HFFc6 (cell line): ENCODE data around the gene ATP9B. TPM values are rescaled to one million over a fixed set of nuclear protein-coding genes. Genes with fewer than 3 reads are reported as not detected.

ENCODE experiments used
- DNase-seq: peaks from one replicate; pipeline ENCODE4 v3.0.0-alpha.2; 2018
- H3K27ac Mint-ChIP-seq: 2 replicates; pipeline ENCODE4 v1.8.0; 2020; ENCODE audit warnings: mild to moderate bottlenecking, mixed read lengths
- H3K27me3 Mint-ChIP-seq: 2 replicates; pipeline ENCODE4 v1.8.0; 2021; ENCODE audit warnings: mild to moderate bottlenecking, moderate library complexity, mixed read lengths; ENCODE audit not compliant: insufficient read depth
- H3K36me3 Mint-ChIP-seq: 2 replicates; pipeline ENCODE4 v1.8.0; 2021; ENCODE audit warnings: low read depth, mixed read lengths
- H3K4me1 Mint-ChIP-seq: 2 replicates; pipeline ENCODE4 v1.8.0; 2020; ENCODE audit warnings: low read depth, mixed read lengths
- H3K4me3 Mint-ChIP-seq: 2 replicates; pipeline ENCODE4 v1.8.0; 2020; ENCODE audit warnings: mild to moderate bottlenecking, moderate library complexity, mixed read lengths
- H3K9me3 Mint-ChIP-seq: 2 replicates; pipeline ENCODE4 v1.8.0; 2020; ENCODE audit warnings: mild to moderate bottlenecking, mixed read lengths
- total RNA-seq, 6 experiments: library from RNA; stranded (reverse); fragmentation: NEBNext Ultra II Directional; extraction: Animal tissue kit (Norgen Biotek cat#: 25700); gene quantifications; 2 replicates in 1 of 6; 3 replicates in 5 of 6; pipeline ENCODE4 v1.2.3, GENCODE V29; 2021
- TF ChIP-seq, protein P1 (sequence below): fragments of 200-600 bp; sonication (generic); IDR thresholded peaks from 2 replicates; pipeline ENCODE4 v1.5.0; 2021; ENCODE audit warnings: antibody characterized with exemption, mild to moderate bottlenecking

ATP9B gene
- total RNA-seq, 6 experiments from 2014 or later, result 9.0 to 11.2 (median 10.5) TPM

DNA sequence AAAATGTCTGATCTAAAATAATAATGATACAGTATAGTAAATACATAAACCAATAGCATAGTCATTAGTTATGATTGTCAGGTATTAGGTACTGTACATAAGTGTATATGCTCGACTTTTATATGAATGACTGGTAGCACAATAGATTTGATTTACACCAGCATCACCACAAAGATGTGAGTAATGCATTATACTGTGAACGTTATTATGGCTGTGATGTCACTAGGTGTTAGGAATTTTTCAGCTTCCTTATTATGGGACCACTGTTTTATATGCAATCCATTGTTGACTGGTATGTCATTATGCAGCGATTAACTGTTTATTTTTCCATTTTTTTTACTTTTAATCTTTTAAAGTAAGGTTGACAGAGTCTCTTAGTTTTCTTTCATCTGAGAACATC lies 23.7 kb downstream of the ATP9B start:
- peaks cover 12% of the 10 kb centered on the region for H3K36me3 Mint-ChIP-seq
- H3K4me3 Mint-ChIP-seq, result no peak overlapping the region
- TF ChIP-seq, protein P1, sequence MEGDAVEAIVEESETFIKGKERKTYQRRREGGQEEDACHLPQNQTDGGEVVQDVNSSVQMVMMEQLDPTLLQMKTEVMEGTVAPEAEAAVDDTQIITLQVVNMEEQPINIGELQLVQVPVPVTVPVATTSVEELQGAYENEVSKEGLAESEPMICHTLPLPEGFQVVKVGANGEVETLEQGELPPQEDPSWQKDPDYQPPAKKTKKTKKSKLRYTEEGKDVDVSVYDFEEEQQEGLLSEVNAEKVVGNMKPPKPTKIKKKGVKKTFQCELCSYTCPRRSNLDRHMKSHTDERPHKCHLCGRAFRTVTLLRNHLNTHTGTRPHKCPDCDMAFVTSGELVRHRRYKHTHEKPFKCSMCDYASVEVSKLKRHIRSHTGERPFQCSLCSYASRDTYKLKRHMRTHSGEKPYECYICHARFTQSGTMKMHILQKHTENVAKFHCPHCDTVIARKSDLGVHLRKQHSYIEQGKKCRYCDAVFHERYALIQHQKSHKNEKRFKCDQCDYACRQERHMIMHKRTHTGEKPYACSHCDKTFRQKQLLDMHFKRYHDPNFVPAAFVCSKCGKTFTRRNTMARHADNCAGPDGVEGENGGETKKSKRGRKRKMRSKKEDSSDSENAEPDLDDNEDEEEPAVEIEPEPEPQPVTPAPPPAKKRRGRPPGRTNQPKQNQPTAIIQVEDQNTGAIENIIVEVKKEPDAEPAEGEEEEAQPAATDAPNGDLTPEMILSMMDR, result no peak
- DNase-seq, result no peak
- peaks cover 5% of the 10 kb centered on the region; the same call in 1 of the 2 replicates for H3K9me3 Mint-ChIP-seq
- 0 out of 2 replicates have a peak, but pooled peaks cover 5% of the 10 kb centered on the region for H3K4me1 Mint-ChIP-seq
- no peaks in the 10 kb centered on the region; the same call in 1 of the 2 replicates for H3K27me3 Mint-ChIP-seq
- no peak overlapping the region for H3K27ac Mint-ChIP-seq

DNA sequence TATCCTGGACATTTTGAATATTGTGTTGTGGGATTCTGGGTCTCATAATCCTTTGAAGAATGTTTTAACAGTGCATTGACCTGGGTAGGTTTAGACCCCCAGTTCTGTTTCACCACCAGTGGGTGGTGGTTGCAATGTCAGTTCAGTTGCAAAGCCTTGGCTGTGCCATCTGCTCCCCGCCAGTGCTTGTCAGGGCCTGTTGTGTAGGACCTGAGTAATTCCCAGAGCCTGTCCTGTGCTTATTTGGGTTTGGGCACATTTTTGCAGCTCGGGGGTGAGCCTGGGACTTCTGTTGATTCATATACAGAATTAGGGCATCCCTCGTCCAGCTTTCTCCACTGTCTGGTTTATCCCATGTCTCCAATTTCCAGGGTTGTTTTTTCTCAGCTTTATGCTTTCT lies 24.8 kb downstream of the ATP9B start:
- H3K27me3 Mint-ChIP-seq, result no peaks in the 10 kb centered on the region; the same call in 1 of the 2 replicates
- H3K4me3 Mint-ChIP-seq, result no peak overlapping the region
- 0 out of 2 replicates have a peak, but pooled peaks cover 5% of the 10 kb centered on the region for H3K4me1 Mint-ChIP-seq
- peaks cover 5% of the 10 kb centered on the region; the same call in 1 of the 2 replicates for H3K9me3 Mint-ChIP-seq
- no peak for DNase-seq
- TF ChIP-seq, protein P1, result no peak
- no peak overlapping the region for H3K27ac Mint-ChIP-seq
- H3K36me3 Mint-ChIP-seq, result peaks cover 16% of the 10 kb centered on the region

DNA sequence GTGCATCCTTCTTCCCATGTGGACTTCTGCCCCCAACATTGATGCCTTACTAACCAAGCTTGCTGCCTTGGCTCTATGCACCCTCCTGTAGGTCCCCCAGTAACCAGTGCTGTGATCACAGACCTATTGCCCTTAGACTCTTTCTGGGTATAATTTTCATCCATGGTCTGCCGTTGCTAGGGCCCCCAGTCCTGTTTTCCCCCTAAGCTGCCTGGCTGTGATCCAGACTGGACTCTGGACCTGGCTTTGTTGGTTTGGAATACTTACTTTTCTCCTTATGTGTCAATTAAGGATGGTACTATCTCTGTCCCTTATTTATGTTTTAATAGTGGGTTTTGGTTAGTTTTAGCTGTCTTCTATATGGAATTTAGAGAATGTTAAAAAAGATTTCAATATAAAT lies 26.0 kb downstream of the ATP9B start:
- TF ChIP-seq, protein P1, result no peak
- Mint-ChIP-seq H3K4me1 (0 out of 2 replicates have a peak, but pooled peaks cover 5% of the 10 kb centered on the region), H3K36me3 (peaks cover 13% of the 10 kb centered on the region), H3K27ac (no peak overlapping the region), H3K27me3 (no peaks in the 10 kb centered on the region), H3K4me3 (no peak overlapping the region), H3K9me3 (peaks cover 5% of the 10 kb centered on the region; the same call in 1 of the 2 replicates)
- no peak for DNase-seq

DNA sequence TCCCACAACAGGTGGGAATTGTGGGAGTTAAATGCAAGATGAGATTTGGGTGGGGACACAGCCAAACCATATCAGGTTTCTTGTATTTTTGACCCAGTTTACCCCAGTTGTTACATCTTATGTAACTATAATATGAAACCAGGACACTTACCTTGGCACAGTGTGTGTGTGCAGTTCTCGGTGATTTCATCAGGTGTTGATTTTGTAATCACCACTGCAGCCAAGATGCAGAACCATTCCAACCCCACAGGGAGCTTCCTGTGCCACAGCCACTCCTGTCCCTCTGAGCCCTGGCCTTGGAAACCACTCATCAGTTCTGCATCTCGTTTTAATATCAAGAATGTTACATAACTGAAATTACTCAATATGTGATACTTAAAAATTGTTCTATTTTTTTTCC lies 31.8 kb downstream of the ATP9B start:
- Mint-ChIP-seq H3K27ac (no peak overlapping the region), H3K36me3 (peaks cover 5% of the 10 kb centered on the region; the same call in 1 of the 2 replicates), H3K27me3 (no peaks in the 10 kb centered on the region), H3K4me1 (no peaks in the 10 kb centered on the region), H3K4me3 (no peak overlapping the region), H3K9me3 (no peaks in the 10 kb centered on the region)
- TF ChIP-seq, protein P1, result no peak
- no peak for DNase-seq

DNA sequence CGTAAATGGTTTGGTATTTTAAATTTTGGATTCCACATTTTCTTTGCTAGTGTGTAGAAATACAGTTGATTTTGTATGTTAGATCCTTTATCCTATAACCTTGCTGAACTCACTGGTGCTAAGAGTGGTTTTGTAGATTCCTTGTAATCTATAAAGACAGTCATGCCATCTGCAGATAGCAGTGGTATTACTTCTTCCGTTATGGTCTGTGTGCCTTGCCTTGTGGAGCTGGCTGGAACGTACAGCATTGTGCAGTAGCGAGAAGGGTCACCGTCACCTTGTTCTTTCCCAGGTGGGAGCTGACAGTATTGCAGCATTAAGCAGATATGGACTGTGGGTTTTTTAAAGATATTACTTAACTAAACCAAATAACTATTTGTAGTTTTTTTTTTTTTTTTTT lies 33.7 kb downstream of the ATP9B start:
- Mint-ChIP-seq H3K36me3 (peaks cover 8% of the 10 kb centered on the region; the same call in 1 of the 2 replicates), H3K4me1 (peaks cover 4% of the 10 kb centered on the region), H3K27me3 (no peaks in the 10 kb centered on the region), H3K4me3 (no peak overlapping the region), H3K27ac (no peak overlapping the region), H3K9me3 (no peaks in the 10 kb centered on the region)
- TF ChIP-seq, protein P1, result no peak
- no peak for DNase-seq
